CD4-positive, alpha-beta T cell (primary cell): ENCODE results near the gene CALM3. TPM values are rescaled to one million over a fixed set of nuclear protein-coding genes. Genes with fewer than 3 reads are reported as not detected.

Experiments used
- ATAC-seq: fragments of 200-7000 bp; cut with Tn5 transposase; one replicate; pipeline ENCODE4 v1.10.0; 2022; ENCODE audit warnings: mild to moderate bottlenecking; ENCODE audit not compliant: poor library complexity
- CTCF ChIA-PET: fragments of 350-600 bp; sonication (Branson Sonifier 250); formaldehyde crosslinking; loops from one replicate; lab custom pipeline; 2021; ENCODE audit warnings: antibody characterized with exemption, inconsistent platforms; lab: Charles Lee
- POLR2A ChIA-PET: fragments of 350-600 bp; sonication (Branson Sonifier 250); formaldehyde crosslinking; loops from one replicate; lab custom pipeline; 2021; ENCODE audit warnings: antibody characterized with exemption, inconsistent platforms; lab: Charles Lee
- DNase-seq, 14 experiments: peaks; one replicate each; pipeline ENCODE4 v3.0.0-alpha.2; 2013 to 2020; ENCODE audit warnings: mixed read lengths in 2 of 14
- H3K27ac ChIP-seq, 2 donors: one replicate each; pipeline versions ENCODE4 v1.5.1 to v1.7.0; 2013; ENCODE audit warnings: low read length in 2 of 2, low read depth in 1 of 2, mild to moderate bottlenecking in 1 of 2
- H3K27me3 ChIP-seq, 2 experiments: 1 replicate in 1 of 2; 2 replicates in 1 of 2; pipeline versions ENCODE4 v1.6.1 to v1.7.0; 2013; ENCODE audit warnings: low read length in 2 of 2, control low read depth in 1 of 2, mild to moderate bottlenecking in 1 of 2, moderate library complexity in 1 of 2; ENCODE audit not compliant: insufficient read depth in 2 of 2, control insufficient read depth in 1 of 2
- H3K36me3 ChIP-seq: one replicate; pipeline ENCODE4 v1.6.1; 2013; ENCODE audit warnings: low read length, control low read depth; ENCODE audit not compliant: insufficient read depth
- H3K4me1 ChIP-seq: one replicate; pipeline ENCODE4 v1.6.1; 2013; ENCODE audit warnings: low read length, control low read depth; ENCODE audit not compliant: insufficient read depth
- H3K4me3 ChIP-seq: one replicate; pipeline ENCODE4 v1.5.1; 2013; ENCODE audit warnings: mild to moderate bottlenecking, low read length, moderate library complexity
- H3K9me3 ChIP-seq, 2 experiments: 1 replicate in 1 of 2; 2 replicates in 1 of 2; pipeline versions ENCODE4 v1.6.1 to v1.7.0; 2013; ENCODE audit warnings: low read length in 2 of 2, mild to moderate bottlenecking in 2 of 2, control low read depth in 1 of 2, moderate library complexity in 1 of 2; ENCODE audit not compliant: control insufficient read depth in 1 of 2, insufficient read depth in 1 of 2
- H3K27ac Mint-ChIP-seq: one replicate; pipeline ENCODE4 v1.8.0; 2020; ENCODE audit warnings: mixed read lengths
- H3K27me3 Mint-ChIP-seq: one replicate; pipeline ENCODE4 v1.8.0; 2021; ENCODE audit warnings: mixed read lengths
- H3K36me3 Mint-ChIP-seq: one replicate; pipeline ENCODE4 v1.8.0; 2021; ENCODE audit warnings: low read depth, mixed read lengths
- H3K4me1 Mint-ChIP-seq: one replicate; pipeline ENCODE4 v1.8.0; 2021; ENCODE audit warnings: low read depth, mixed read lengths
- H3K4me3 Mint-ChIP-seq: one replicate; pipeline ENCODE4 v1.8.0; 2020; ENCODE audit warnings: mild to moderate bottlenecking, mixed read lengths
- H3K9me3 Mint-ChIP-seq: one replicate; pipeline ENCODE4 v1.8.0; 2020; ENCODE audit warnings: mixed read lengths
- CTCF ChIP-seq: fragments of 200-600 bp; IDR thresholded peaks from one replicate; pipeline ENCODE4 v1.8.0; 2022; ENCODE audit warnings: antibody characterized with exemption, mild to moderate bottlenecking
- intact Hi-C, 2 experiments: fragments of 100-400 bp; cut with DNase I in 1 of 2; cut with micrococcal nuclease in 1 of 2; formaldehyde crosslinking; loops; one replicate each; pipeline versions ENCODE4 v1.15.1 to v1.9.0; 2023 to 2025; cut with DNase I, micrococcal nuclease
- total RNA-seq, 174 experiments: library from RNA in 2 of 174; stranded (reverse) in 2 of 174; gene quantifications; one replicate each; pipeline ENCODE4 v1.2.3 and lab custom pipeline; 2021 to 2026

Gene CALM3
- total RNA-seq, 2 experiments from 2014 or later, result 169 to 173 TPM

- Histone ChIP-seq H3K36me3 (no peaks in the 10 kb centered on the region), H3K4me3 (no peak overlapping the region), H3K4me1 (peaks cover 14% of the 10 kb centered on the region), H3K27ac (no peak overlapping the region), H3K9me3 (peaks cover 5% of the 10 kb centered on the region in 2 experiments), H3K27me3 (peaks cover 16 to 18% of the 10 kb centered on the region in 2 experiments)
- no peak for DNase-seq
- POLR2A ChIA-PET, result no interaction called here
- CTCF ChIA-PET, result interaction anchor here (1.3 kb wide), 1 partner anchor 17 kb away, joined by 5 read pairs; no protein-coding TSS in a partner anchor
- Mint-ChIP-seq H3K27ac (no peak overlapping the region), H3K27me3 (peaks cover 31% of the 10 kb centered on the region), H3K36me3 (no peaks in the 10 kb centered on the region), H3K9me3 (peaks cover 6% of the 10 kb centered on the region), H3K4me3 (no peak overlapping the region), H3K4me1 (peaks cover 8% of the 10 kb centered on the region)
- TF ChIP-seq CTCF, result no peak
- ATAC-seq, result no peak
- intact Hi-C loops, result no loop called here
Measured at GRCh38 chr19:46644720-46645119, 43.6 kb downstream of the CALM3 start.

DNA sequence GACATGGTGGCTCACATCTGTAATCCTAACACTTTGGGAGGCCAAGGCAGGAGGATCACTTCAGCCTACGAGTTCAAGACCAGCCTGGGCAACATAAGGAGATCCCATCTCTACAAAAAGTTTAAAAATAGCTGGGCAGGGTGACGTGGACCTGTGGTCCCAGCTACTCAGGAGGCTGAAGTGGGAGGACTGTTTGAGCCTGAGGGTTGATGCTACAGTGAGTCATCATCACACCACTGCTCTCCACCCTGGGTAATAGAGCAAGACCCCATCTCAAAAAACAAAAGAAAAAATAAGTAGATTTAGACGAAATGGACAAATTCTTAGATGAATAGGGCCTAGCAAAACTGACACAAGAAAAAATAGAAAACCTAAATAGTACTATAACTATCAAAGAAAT lies 45.3 kb downstream of the CALM3 start:
- Mint-ChIP-seq H3K36me3 (no peaks in the 10 kb centered on the region), H3K4me3 (no peak overlapping the region), H3K4me1 (peaks cover 14% of the 10 kb centered on the region), H3K9me3 (peaks cover 6% of the 10 kb centered on the region), H3K27me3 (peaks cover 39% of the 10 kb centered on the region), H3K27ac (no peak overlapping the region)
- Histone ChIP-seq H3K4me1 (peaks cover 9% of the 10 kb centered on the region), H3K27me3 (peaks cover 23 to 25% of the 10 kb centered on the region in 2 experiments), H3K27ac (no peak overlapping the region), H3K4me3 (no peak overlapping the region), H3K36me3 (no peaks in the 10 kb centered on the region), H3K9me3 (peaks cover 5% of the 10 kb centered on the region in 2 experiments)
- no peak for ATAC-seq
- ChIA-PET CTCF (no interaction called here), POLR2A (interaction anchor here (0.9 kb wide), 1 partner anchor 46 kb away, joined by 3 read pairs; the partner anchor contains the start of gene CALM3)
- no peak for DNase-seq
- intact Hi-C loops, result no loop called here
- TF ChIP-seq CTCF, result no peak

DNA sequence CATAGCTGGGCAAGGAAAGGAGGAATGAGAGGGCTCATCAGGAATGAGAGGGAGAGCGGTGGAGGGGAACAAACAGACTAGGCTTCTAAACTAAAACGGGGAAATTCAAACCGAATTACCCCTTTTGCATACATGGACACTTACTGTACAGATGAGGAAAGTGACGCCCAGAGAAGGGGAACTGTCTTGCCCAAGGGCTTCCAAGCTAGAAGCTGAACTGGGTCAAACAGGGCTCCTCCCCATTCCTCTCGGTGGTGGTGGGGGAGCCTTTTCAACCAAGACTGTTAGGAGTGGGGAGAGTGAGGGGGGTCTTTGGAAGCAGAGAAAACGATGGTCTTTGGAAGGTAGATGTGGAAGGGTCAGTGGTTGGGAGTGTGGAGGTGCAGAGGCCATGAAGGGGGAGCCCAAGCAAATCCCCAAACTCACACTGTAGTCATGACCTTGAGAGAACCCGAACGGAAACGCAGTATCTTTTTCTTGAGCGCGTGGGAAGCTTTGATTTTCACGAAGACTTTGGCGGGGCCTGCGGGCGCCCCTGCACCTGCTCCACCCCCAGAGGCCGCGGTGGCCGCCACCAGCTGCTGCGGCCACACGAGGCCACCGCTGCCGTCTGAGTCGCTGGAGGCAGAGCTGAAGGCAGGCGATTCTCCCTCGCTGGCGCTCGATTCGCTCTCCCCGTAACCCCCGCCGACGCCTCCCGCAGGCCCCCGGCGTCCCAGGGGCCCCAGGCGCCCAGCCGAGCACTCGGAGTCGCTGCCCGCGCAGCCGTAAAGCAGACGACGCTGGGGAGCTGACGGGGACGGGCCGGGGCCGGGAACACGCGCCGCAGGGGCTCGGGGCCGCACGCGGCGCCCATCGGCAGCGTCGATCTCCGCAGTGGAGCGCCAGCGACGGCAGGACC lies 47.2 kb downstream of the CALM3 start:
- peaks cover 29 to 34% of the 10 kb centered on the region in 2 experiments for H3K27me3 ChIP-seq
- H3K4me1 ChIP-seq, result peaks cover 9% of the 10 kb centered on the region
- POLR2A ChIA-PET, result interaction anchor here (1.0 to 1.1 kb wide), 3 partner anchors 20 to 465 kb away, joined by 3 to 4 read pairs (median 3); partner anchors contain the start of gene ZC3H4
- H3K9me3 Mint-ChIP-seq, result peaks cover 6% of the 10 kb centered on the region
- ATAC-seq (peak; percentile 52), DNase-seq (peak in 2 of 14 experiments; percentile 44 to 47)
- no peak overlapping the region for H3K27ac Mint-ChIP-seq
- no peak for TF ChIP-seq CTCF
- H3K9me3 ChIP-seq, result peaks cover 5% of the 10 kb centered on the region in 2 experiments
- H3K4me3 Mint-ChIP-seq, result peak overlapping the region; percentile 12
- no peaks in the 10 kb centered on the region for H3K36me3 ChIP-seq
- peaks cover 54% of the 10 kb centered on the region for H3K27me3 Mint-ChIP-seq
- intact Hi-C loops, result no loop called here
- no peaks in the 10 kb centered on the region for H3K36me3 Mint-ChIP-seq
- no peak overlapping the region for H3K4me3 ChIP-seq
- no peak overlapping the region for H3K27ac ChIP-seq
- peaks cover 14% of the 10 kb centered on the region for H3K4me1 Mint-ChIP-seq
- CTCF ChIA-PET, result no interaction called here
